ENCODE measurements around the gene SLC26A2. TPM values are rescaled to one million over a fixed set of nuclear protein-coding genes. Genes with fewer than 3 reads are reported as not detected.
A peak's percentile ranks its signal among the peaks of the same experiment; 100 is the strongest.

SLC26A2 gene
- total RNA-seq, 4 donors from 2014 or later = 14.8 to 21.8 (median 16.6) TPM

- no peak for TF ChIP-seq CTCF (IDR thresholded peaks at IDR 0.05)
- no peak for DNase-seq (ENCODE audit: low spot score)
- ATAC-seq (ENCODE audit: low FRiP score) = no peak
Observed at GRCh38 chr5:149995385-149996204, 35.0 kb downstream of the SLC26A2 start.

GRCh38 chr5:149996205-149996890 lies 35.8 kb downstream of the SLC26A2 start:
- no peak for TF ChIP-seq CTCF (IDR thresholded peaks at IDR 0.05)
- DNase-seq (ENCODE audit: low spot score) (no peak), ATAC-seq (ENCODE audit: low FRiP score) (no peak)

- no peak for TF ChIP-seq CTCF (IDR thresholded peaks at IDR 0.05)
- no peak for ATAC-seq (ENCODE audit: low FRiP score)
- no peak for DNase-seq (ENCODE audit: low spot score)
Observed at GRCh38 chr5:149998281-149998680, 37.7 kb downstream of the SLC26A2 start.

- TF ChIP-seq CTCF (IDR thresholded peaks at IDR 0.05) = no peak
- no peak for ATAC-seq (ENCODE audit: low FRiP score)
- DNase-seq (ENCODE audit: low spot score) = no peak
Observed at GRCh38 chr5:149999359-149999758, 38.8 kb downstream of the SLC26A2 start.

GRCh38 chr5:149999866-150000255 lies 39.3 kb downstream of the SLC26A2 start:
- no peak for DNase-seq (ENCODE audit: low spot score)
- ATAC-seq (ENCODE audit: low FRiP score) = no peak
- TF ChIP-seq CTCF (IDR thresholded peaks at IDR 0.05) = no peak

GRCh38 chr5:150000256-150000989 lies 39.9 kb downstream of the SLC26A2 start, which contains the start of the genes HMGXB3 and TIGD6:
HMGXB3 (plus strand) TSS chr5:150000739; CDS start chr5:150004853, 4,114 bp downstream.
TIGD6 (minus strand) TSS chr5:150000654; CDS start chr5:149996348, 4,306 bp downstream.
- TF ChIP-seq CTCF (IDR thresholded peaks at IDR 0.05) = no peak
- ATAC-seq (ENCODE audit: low FRiP score) = peak; percentile 94
- peak; percentile 56 for DNase-seq (ENCODE audit: low spot score)

Measured in omental fat pad (tissue), 4 donors.